ENCODE data around the gene CFL1. TPM values are rescaled to one million over a fixed set of nuclear protein-coding genes. Genes with fewer than 3 reads are reported as not detected.

CFL1 gene
- total RNA-seq, 4 donors from 2014 or later = 961 to 2,313 (median 1,456) TPM

GRCh38 chr11:65856689-65857499 lies 1.1 kb downstream of the CFL1 start:
- H3K4me3 ChIP-seq = peak overlapping the region; percentile 80 to 97 (median 90)
- H3K4me1 ChIP-seq = peaks cover 13 to 54% (median 19%) of the 10 kb centered on the region in 4 donors
- DNase-seq = peak; percentile 90 to 95 (median 95)
- H3K27ac ChIP-seq = peak overlapping the region; percentile 95 to 99 (median 97)
- TF ChIP-seq CTCF (IDR thresholded peaks at IDR 0.05) (no peak), POLR2A (IDR thresholded peaks at IDR 0.05) (peak; percentile 55 to 72)
- no peaks in the 10 kb centered on the region for H3K9me3 ChIP-seq
- no peaks in the 10 kb centered on the region for H3K27me3 ChIP-seq
- peaks cover 0 to 47% (median 0%) of the 10 kb centered on the region in 3 donors for H3K36me3 ChIP-seq

GRCh38 chr11:65855927-65856363 lies 2.0 kb downstream of the CFL1 start:
- Histone ChIP-seq H3K27ac (peak overlapping the region; percentile 95 to 99 (median 97)), H3K4me3 (peak overlapping the region; percentile 80 to 97 (median 90))
- peak in 2 of 3 donors; percentile 46 to 52 for DNase-seq

GRCh38 chr11:65854852-65855837 lies 2.8 kb downstream of the CFL1 start:
- Histone ChIP-seq H3K9me3 (no peaks in the 10 kb centered on the region), H3K27me3 (no peaks in the 10 kb centered on the region), H3K4me3 (peak overlapping the region in 2 of 4 donors; percentile 80 to 93), H3K36me3 (peaks cover 0 to 53% (median 0%) of the 10 kb centered on the region in 3 donors), H3K27ac (peak overlapping the region in 3 of 4 donors; percentile 95 to 98 (median 96)), H3K4me1 (peaks cover 14 to 50% (median 16%) of the 10 kb centered on the region in 4 donors)
- TF ChIP-seq CTCF (IDR thresholded peaks at IDR 0.05) = no peak
- TF ChIP-seq POLR2A (IDR thresholded peaks at IDR 0.05) = no peak
- no peak for DNase-seq

More at GRCh38 chr11:65855927-65856363, 2.0 kb downstream of the CFL1 start:
- H3K27me3 ChIP-seq = no peaks in the 10 kb centered on the region
- peaks cover 16 to 50% (median 17%) of the 10 kb centered on the region in 4 donors for H3K4me1 ChIP-seq
- no peaks in the 10 kb centered on the region for H3K9me3 ChIP-seq
- H3K36me3 ChIP-seq = peaks cover 0 to 52% (median 0%) of the 10 kb centered on the region in 3 donors
- TF ChIP-seq CTCF (IDR thresholded peaks at IDR 0.05) = no peak
- TF ChIP-seq POLR2A (IDR thresholded peaks at IDR 0.05) = peak in 1 of 2 donors; percentile 14

GRCh38 chr11:65854161-65854592 lies 3.8 kb downstream of the CFL1 start:
- Histone ChIP-seq H3K4me1 (peaks cover 11 to 45% (median 15%) of the 10 kb centered on the region in 4 donors), H3K4me3 (peak overlapping the region in 1 of 4 donors; percentile 93), H3K27ac (peak overlapping the region in 3 of 4 donors; percentile 95 to 98 (median 96))

More at GRCh38 chr11:65854161-65854592, 3.8 kb downstream of the CFL1 start:
- TF ChIP-seq POLR2A (IDR thresholded peaks at IDR 0.05) = peak; percentile 92
- TF ChIP-seq CTCF (IDR thresholded peaks at IDR 0.05) = no peak
- DNase-seq = peak in 2 of 3 donors; percentile 90 to 92
- no peaks in the 10 kb centered on the region for H3K27me3 ChIP-seq
- no peaks in the 10 kb centered on the region for H3K9me3 ChIP-seq
- peaks cover 0 to 53% (median 0%) of the 10 kb centered on the region in 3 donors for H3K36me3 ChIP-seq
